Loucy (cell line): ENCODE data around the gene HFE.

Experiments
- H2AFZ ChIP-seq: fragments of 200-600 bp; sonication (generic); 2 replicates; pipeline ENCODE4 v1.6.0; 2016; ENCODE audit warnings: antibody characterized with exemption, mild to moderate bottlenecking, low read length, moderate library complexity
- H3F3A ChIP-seq: fragments of 200-600 bp; 2 replicates; pipeline ENCODE4 v1.6.0; 2016; ENCODE audit warnings: antibody characterized with exemption, low read depth, mild to moderate bottlenecking
- H3K27me3 ChIP-seq: fragments of 200-600 bp; sonication (generic); 2 replicates; pipeline ENCODE4 v1.6.1; 2014; ENCODE audit warnings: low read length, mild to moderate bottlenecking; ENCODE audit not compliant: insufficient read depth, poor library complexity, severe bottlenecking
- H3K36me3 ChIP-seq: fragments of 200-600 bp; sonication (generic); 2 replicates; pipeline ENCODE4 v1.6.1; 2016; ENCODE audit warnings: low read length; ENCODE audit not compliant: insufficient read depth
- H3K4me1 ChIP-seq: fragments of 200-600 bp; sonication (generic); 2 replicates; pipeline ENCODE4 v1.5.1; 2014; ENCODE audit warnings: low read length, mild to moderate bottlenecking; ENCODE audit not compliant: insufficient read depth, poor library complexity, severe bottlenecking
- H3K4me2 ChIP-seq: fragments of 200-600 bp; sonication (generic); 2 replicates; pipeline ENCODE4 v1.6.0; 2014; ENCODE audit warnings: antibody characterized with exemption, low read length, low read depth, mild to moderate bottlenecking; ENCODE audit not compliant: poor library complexity, severe bottlenecking
- H3K4me3 ChIP-seq: fragments of 200-600 bp; sonication (generic); 2 replicates; pipeline ENCODE4 v1.5.1; 2014; ENCODE audit warnings: low read length, mild to moderate bottlenecking, mixed read lengths; ENCODE audit not compliant: poor library complexity, severe bottlenecking
- H3K79me2 ChIP-seq: fragments of 200-600 bp; sonication (generic); 2 replicates; pipeline ENCODE4 v1.6.1; 2014; ENCODE audit warnings: low read length; ENCODE audit not compliant: insufficient read depth
- H3K9ac ChIP-seq: fragments of 200-600 bp; sonication (generic); 2 replicates; pipeline ENCODE4 v1.6.0; 2014; ENCODE audit warnings: mild to moderate bottlenecking, low read depth, low read length, moderate library complexity; ENCODE audit not compliant: poor library complexity, severe bottlenecking
- H3K9me2 ChIP-seq: fragments of 200-600 bp; sonication (generic); replicated peaks from 2 replicates; pipeline ENCODE4 v1.6.1; 2016; ENCODE audit warnings: low read depth, low read length, mixed read lengths
- H3K9me3 ChIP-seq: fragments of 200-600 bp; sonication (generic); 2 replicates; pipeline ENCODE4 v1.6.1; 2014; ENCODE audit warnings: mild to moderate bottlenecking, antibody characterized with exemption, low read length, low read depth; ENCODE audit not compliant: insufficient read depth
- H4K20me1 ChIP-seq: fragments of 200-600 bp; sonication (generic); 2 replicates; pipeline ENCODE4 v1.6.0; 2014; ENCODE audit warnings: antibody characterized with exemption, low read length, mild to moderate bottlenecking; ENCODE audit not compliant: insufficient read depth, poor library complexity, severe bottlenecking
- CTCF ChIP-seq: fragments of 200-600 bp; sonication (generic); conservative IDR thresholded peaks from 2 replicates; pipeline ENCODE4 v1.5.1; 2014; ENCODE audit warnings: mild to moderate bottlenecking, antibody characterized with exemption, low read length
- EZH2phosphoT487 ChIP-seq: fragments of 200-600 bp; IDR thresholded peaks from 2 replicates; pipeline ENCODE4 v1.6.1; 2018; ENCODE audit warnings: antibody characterized with exemption, mild to moderate bottlenecking, moderate library complexity, borderline replicate concordance

HFE gene

DNA sequence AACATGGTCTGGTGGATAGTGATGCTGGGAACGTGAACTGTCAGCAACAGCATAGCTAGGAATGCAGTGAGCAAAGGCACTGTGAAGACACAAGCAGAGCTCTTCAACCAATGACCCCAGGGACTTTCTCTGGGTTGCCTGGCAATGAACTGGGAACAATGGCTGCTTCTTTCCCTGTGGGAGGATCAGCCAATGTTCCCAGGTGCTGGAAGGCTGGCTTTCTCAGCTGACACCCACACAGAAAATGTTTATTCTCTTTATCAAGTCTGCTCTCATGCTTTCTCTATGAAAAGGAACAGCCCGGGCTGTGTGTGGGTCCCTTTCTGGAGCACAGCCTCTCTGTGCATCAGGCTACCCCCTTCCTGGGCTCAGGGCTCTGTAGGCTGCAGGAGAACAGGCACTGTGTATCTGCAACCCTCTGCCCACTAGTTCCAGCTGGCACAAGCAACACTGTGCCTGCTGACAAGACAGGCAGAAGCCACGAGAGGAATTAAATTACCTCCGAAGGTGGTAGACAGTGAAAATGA, 54.2 kb downstream of the HFE start:
- Histone ChIP-seq H4K20me1 (no peaks in the 10 kb centered on the region), H2AFZ (no peak overlapping the region), H3K4me3 (no peak overlapping the region), H3K9me3 (no peaks in the 10 kb centered on the region), H3K4me2 (no peak overlapping the region), H3K9ac (no peak overlapping the region), H3K4me1 (peaks cover 6% of the 10 kb centered on the region), H3K27me3 (no peaks in the 10 kb centered on the region), H3F3A (no peaks in the 10 kb centered on the region), H3K9me2 (no peaks in the 10 kb centered on the region), H3K36me3 (no peaks in the 10 kb centered on the region), H3K79me2 (no peaks in the 10 kb centered on the region)
- TF ChIP-seq EZH2phosphoT487 (no peak), CTCF (no peak)

GRCh38 chr6:26142026-26142425, 54.8 kb downstream of the HFE start:
- TF ChIP-seq EZH2phosphoT487 (no peak), CTCF (no peak)
- Histone ChIP-seq H4K20me1 (no peaks in the 10 kb centered on the region), H2AFZ (no peak overlapping the region)

More at GRCh38 chr6:26142026-26142425, 54.8 kb downstream of the HFE start:
- no peak overlapping the region for H3K9ac ChIP-seq
- H3K36me3 ChIP-seq, result no peaks in the 10 kb centered on the region
- H3K4me1 ChIP-seq, result peaks cover 6% of the 10 kb centered on the region
- H3K4me2 ChIP-seq, result no peak overlapping the region
- H3K9me3 ChIP-seq, result no peaks in the 10 kb centered on the region
- no peaks in the 10 kb centered on the region for H3F3A ChIP-seq
- H3K4me3 ChIP-seq, result no peak overlapping the region
- H3K9me2 ChIP-seq, result no peaks in the 10 kb centered on the region
- no peaks in the 10 kb centered on the region for H3K27me3 ChIP-seq
- no peaks in the 10 kb centered on the region for H3K79me2 ChIP-seq
